Measurements from ENCODE around the gene EXOSC6. TPM values are rescaled to one million over a fixed set of nuclear protein-coding genes. Genes with fewer than 3 reads are reported as not detected.
A peak's percentile ranks its signal among the peaks of the same experiment; 100 is the strongest.
"Not testable (repeated sequence)": the region's sequence is repeated elsewhere in the genome, so short reads cannot be mapped to it uniquely, and the experiment has no call there.

Gene EXOSC6
- total RNA-seq, 2 experiments from 2014 or later = 26.3 to 27.4 TPM

DNA sequence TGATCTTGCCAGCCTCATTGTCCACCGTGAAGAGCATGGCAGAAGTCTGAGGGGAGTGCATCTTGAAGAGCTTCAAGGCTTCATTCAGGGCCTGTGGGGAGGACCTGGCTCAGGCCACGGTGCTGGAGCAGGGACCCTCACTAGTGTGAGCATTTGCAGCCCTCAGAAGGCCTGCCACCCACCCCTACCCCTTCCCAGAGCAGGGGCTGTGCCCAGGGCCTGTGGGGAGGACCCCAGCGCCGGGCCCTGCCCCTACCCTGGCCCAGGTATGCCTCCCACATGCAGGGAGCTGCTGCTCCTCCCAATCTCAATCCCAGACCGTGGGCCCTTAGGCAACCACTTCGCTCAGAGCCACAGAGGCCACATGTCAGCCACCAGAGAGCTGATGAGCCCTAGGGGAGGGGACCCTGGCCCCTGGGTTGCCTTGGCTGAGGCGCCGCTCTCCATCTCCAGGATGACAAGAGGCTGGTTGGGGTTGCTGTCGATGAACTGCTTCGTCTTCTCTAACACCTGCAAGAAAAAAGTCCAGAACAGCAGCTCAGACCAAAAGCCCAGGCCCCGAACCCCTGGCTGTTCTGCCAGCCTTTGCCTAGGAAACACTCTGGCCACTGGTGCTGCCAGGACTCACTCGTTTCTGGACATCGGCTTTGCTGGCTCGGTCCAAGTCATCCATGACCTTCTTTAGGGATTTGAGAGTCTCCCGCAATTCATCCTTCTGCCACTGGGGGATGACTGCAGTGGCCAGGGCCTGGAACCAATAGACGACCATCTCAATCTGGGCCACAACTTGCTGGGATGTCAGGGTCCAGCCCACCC is 1.8 kb upstream of the EXOSC6 start:
- Mint-ChIP-seq H3K4me3 (no peak overlapping the region), H3K9me3 (no peaks in the 10 kb centered on the region), H3K4me1 (peaks cover 15% of the 10 kb centered on the region), H3K27ac (peak overlapping the region; percentile 54), H3K36me3 (ENCODE audit: low read depth) (peaks cover 59% of the 10 kb centered on the region), H3K27me3 (no peaks in the 10 kb centered on the region)
- peak; percentile 45 for DNase-seq
- ChIA-PET CTCF (interaction anchor here (1.2 to 5.0 kb wide), 4 partner anchors 14 to 275 kb away, joined by 3 to 29 read pairs (median 14); no protein-coding TSS in a partner anchor), POLR2A (no interaction called here)

DNA sequence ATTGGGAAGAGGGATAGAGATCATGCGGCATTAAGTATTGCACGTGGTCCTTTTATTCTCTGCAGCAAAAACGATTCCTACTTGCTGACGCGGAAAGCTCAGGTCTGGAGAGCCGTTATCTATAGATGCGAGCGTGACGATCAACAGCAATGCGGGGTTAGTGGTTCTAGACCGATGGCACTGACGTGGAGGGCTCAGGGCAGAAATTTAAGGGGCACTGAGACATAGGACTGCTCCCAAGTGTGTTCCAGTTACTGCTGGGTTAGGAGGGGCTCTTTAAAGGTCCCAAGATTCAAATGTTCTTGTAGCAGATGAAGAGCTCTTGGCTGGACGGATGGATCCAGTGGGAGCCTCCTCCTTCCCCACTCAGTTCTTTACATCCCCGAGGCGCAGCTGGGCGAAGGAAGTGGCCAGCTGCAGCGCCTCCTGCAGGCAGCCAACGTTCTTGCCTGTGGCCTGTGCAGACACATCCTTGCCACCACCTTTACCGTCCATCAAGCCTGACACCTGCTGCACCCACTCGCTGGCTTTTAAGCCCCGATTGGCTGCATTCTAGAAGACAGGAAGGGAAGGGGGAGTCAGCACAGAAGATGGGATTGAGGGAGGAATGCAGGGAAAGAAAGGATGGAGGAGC is 732 bp upstream of the EXOSC6 start:
- ChIA-PET POLR2A (interaction anchor here (1.2 kb wide), 1 partner anchor 14 kb away, joined by 3 read pairs; no protein-coding TSS in a partner anchor), CTCF (interaction anchor here (0.7 to 5.0 kb wide), 14 partner anchors 8 to 271 kb away, joined by 3 to 29 read pairs (median 6); partner anchors contain the start of genes AARS1, COG4, DDX19B and SF3B3)
- H3K36me3 Mint-ChIP-seq (ENCODE audit: low read depth) = peaks cover 49% of the 10 kb centered on the region
- H3K27ac Mint-ChIP-seq = peak overlapping the region; percentile 95
- peak overlapping the region; percentile 88 for H3K4me3 Mint-ChIP-seq
- no peaks in the 10 kb centered on the region for H3K27me3 Mint-ChIP-seq
- DNase-seq = no peak
- H3K9me3 Mint-ChIP-seq = no peaks in the 10 kb centered on the region
- peaks cover 20% of the 10 kb centered on the region for H3K4me1 Mint-ChIP-seq

DNA sequence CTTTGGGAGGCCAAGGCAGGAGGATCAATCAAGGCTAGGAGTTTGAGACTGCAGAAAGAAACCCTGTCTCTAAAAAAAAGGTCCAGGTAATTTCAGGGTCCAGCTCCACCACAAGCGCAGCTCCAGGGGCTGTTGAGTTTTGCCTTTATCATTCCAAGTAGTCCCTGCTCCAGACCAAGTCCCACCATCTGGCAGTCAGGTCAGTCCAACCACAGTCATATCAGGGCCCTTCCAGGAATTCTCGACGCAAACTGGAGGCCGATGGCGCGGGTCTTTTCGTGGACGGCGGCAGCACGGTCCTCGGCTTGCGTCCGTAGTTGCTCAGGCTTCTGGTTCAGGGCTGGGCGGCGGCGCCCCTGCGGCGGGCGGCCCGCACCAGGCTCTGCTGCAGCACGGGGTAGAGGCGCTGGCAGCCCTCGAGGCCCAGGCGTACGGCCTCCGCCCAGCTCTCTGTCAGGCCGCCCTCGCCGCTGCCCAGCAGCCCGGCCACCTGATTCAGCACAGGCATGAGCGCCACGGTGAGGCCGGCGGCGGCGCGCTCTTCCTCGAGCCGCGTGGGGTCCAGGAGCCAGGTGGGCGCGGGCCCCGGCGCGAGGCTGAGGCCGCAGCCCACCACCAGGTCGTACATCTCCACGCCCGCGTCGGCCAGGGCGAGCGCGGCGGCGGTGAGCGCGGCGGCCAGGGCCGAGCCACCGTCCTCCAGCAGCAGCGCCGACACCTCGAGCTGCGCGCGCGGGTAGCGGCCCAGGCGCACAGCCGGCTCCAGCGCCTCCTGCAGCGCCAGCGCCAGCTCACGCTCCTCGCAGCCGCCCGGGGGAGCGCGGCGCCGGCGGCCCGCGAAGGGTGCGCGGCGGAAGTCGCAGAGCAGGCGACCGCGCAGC is 752 bp downstream of the EXOSC6 start:
- CTCF ChIA-PET = interaction anchor here (1.0 to 5.0 kb wide), 9 partner anchors 9 to 272 kb away, joined by 3 to 29 read pairs (median 6); partner anchors contain the start of genes COG4, DDX19B and SF3B3
- POLR2A ChIA-PET = no interaction called here
- no peaks in the 10 kb centered on the region for H3K27me3 Mint-ChIP-seq
- DNase-seq = peak; percentile 35
- H3K4me3 Mint-ChIP-seq = peak overlapping the region; percentile 81
- peaks cover 25% of the 10 kb centered on the region for H3K4me1 Mint-ChIP-seq
- no peaks in the 10 kb centered on the region for H3K9me3 Mint-ChIP-seq
- H3K27ac Mint-ChIP-seq = peak overlapping the region; percentile 90
- H3K36me3 Mint-ChIP-seq (ENCODE audit: low read depth) = peaks cover 41% of the 10 kb centered on the region

- H3K9me3 Mint-ChIP-seq, CTCF ChIA-PET, DNase-seq, H3K27me3 Mint-ChIP-seq, POLR2A ChIA-PET: not testable (repeated sequence)
- Mint-ChIP-seq H3K27ac (peak overlapping the region; percentile 20), H3K36me3 (ENCODE audit: low read depth) (peaks cover 33% of the 10 kb centered on the region), H3K4me3 (peak overlapping the region; percentile 42), H3K4me1 (peaks cover 25% of the 10 kb centered on the region)
Observed at GRCh38 chr16:70249697-70250096, 2.0 kb downstream of the EXOSC6 start.

DNA sequence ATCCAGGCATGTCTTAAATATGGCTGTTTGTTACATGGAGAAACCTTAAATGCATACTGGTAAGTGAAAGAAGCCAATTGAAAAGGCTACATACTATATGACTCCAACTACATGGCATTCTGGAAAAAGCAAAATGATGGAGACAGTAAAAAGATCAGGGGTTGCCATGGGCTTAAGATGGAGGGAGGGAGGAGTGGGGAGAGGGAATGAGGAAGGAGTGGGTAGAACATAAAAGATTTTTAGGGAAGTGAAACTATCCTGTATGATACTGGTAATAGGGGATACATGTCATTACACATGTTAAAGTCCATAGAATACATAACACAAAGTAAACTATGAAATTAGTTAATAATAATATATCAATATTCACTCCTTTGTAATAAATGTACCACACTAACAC is 13.0 kb downstream of the EXOSC6 start:
- CTCF ChIA-PET, H3K27ac Mint-ChIP-seq, H3K4me3 Mint-ChIP-seq, POLR2A ChIA-PET, DNase-seq, H3K4me1 Mint-ChIP-seq, H3K9me3 Mint-ChIP-seq, H3K27me3 Mint-ChIP-seq: not testable (repeated sequence)
- peaks cover 15% of the 10 kb centered on the region for H3K36me3 Mint-ChIP-seq (ENCODE audit: low read depth)

DNA sequence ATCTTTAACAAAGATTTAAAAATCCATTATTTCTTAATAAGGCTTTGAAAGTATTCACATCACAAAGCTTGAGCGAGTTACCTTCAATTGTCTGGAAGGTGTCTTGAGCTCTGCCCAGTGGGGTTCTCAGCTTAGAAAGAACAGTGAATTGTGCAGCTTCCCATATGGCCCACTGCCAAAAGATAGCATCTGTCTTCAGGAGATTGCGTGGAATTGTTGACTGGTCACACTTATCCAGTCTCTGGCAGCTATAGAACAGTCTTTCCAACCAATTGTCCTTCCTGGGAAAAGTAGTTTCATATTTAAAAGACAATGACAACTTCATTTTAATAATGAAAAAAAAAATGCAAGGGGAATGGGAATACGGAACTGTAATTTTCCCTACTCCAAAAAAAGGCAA is 19.9 kb downstream of the EXOSC6 start:
- H3K4me3 Mint-ChIP-seq, H3K27me3 Mint-ChIP-seq, H3K9me3 Mint-ChIP-seq, H3K4me1 Mint-ChIP-seq, H3K27ac Mint-ChIP-seq, POLR2A ChIA-PET, CTCF ChIA-PET, DNase-seq: not testable (repeated sequence)
- peaks cover 27% of the 10 kb centered on the region for H3K36me3 Mint-ChIP-seq (ENCODE audit: low read depth)

DNA sequence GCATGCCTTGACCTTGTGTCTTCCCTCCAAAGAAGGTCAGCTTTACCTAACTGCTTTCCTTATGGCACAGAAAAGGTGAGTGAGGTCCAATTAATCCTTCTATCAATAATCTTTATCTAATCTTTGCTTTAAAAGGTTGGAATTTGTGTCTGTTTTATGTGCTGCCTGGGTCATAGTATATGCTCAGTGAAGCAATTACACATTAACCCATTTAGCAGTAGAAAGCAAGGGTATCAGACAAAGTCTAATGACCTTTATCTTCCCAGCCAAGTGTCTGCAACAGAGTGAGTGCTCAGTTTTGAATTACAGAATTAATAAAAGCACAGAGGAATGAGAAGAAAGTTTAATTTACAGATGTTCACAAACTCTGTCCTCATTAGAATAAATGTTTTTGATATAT is 25.7 kb downstream of the EXOSC6 start:
- H3K4me1 Mint-ChIP-seq = peaks cover 16% of the 10 kb centered on the region
- H3K36me3 Mint-ChIP-seq (ENCODE audit: low read depth) = peaks cover 24% of the 10 kb centered on the region
- CTCF ChIA-PET, H3K4me3 Mint-ChIP-seq, H3K27ac Mint-ChIP-seq, H3K9me3 Mint-ChIP-seq, H3K27me3 Mint-ChIP-seq, DNase-seq, POLR2A ChIA-PET: not testable (repeated sequence)

DNA sequence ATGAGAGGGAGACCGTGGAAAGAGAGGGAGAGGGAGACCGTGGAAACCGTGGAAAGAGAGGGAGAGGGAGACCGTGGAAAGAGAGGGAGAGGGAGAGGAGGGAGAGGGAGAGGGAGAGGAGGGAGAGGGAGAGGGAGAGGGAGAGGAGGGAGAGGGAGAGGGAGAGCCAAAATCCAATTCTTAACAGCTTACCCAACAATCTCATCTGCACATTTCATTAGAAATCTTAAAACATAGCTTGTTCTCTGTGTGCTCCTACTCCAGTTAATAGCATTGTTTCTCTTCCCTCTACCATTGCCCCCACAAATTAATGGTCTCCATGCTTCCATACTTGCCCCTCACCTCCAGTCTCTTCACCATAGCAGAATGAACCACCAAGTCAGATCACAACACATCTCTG is 26.3 kb downstream of the EXOSC6 start:
- CTCF ChIA-PET, H3K9me3 Mint-ChIP-seq, H3K4me3 Mint-ChIP-seq, DNase-seq, H3K27ac Mint-ChIP-seq, H3K27me3 Mint-ChIP-seq, POLR2A ChIA-PET: not testable (repeated sequence)
- H3K36me3 Mint-ChIP-seq (ENCODE audit: low read depth) = peaks cover 23% of the 10 kb centered on the region
- H3K4me1 Mint-ChIP-seq = peaks cover 16% of the 10 kb centered on the region

DNA sequence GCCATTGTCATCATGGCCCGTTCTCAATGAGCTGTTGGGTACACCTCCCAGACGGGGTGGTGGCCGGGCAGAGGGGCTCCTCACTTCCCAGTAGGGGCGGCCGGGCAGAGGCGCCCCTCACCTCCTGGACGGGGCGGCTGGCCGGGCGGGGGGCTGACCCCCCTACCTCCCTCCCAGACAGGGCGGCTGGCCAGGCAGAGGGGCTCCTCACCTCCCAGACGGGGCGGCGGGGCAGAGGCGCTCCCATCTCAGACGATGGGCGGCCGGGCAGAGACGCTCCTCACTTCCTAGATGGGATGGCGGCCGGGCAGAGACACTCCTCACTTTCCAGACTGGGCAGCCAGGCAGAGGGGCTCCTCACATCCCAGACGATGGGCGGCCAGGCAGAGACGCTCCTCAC is 27.1 kb downstream of the EXOSC6 start:
- DNase-seq, H3K27ac Mint-ChIP-seq, H3K4me3 Mint-ChIP-seq, H3K9me3 Mint-ChIP-seq, CTCF ChIA-PET, H3K27me3 Mint-ChIP-seq, POLR2A ChIA-PET: not testable (repeated sequence)
- peaks cover 16% of the 10 kb centered on the region for H3K4me1 Mint-ChIP-seq
- H3K36me3 Mint-ChIP-seq (ENCODE audit: low read depth) = peaks cover 27% of the 10 kb centered on the region

GRCh38 chr16:70223971-70224513 is 27.7 kb downstream of the EXOSC6 start:
- Mint-ChIP-seq H3K36me3 (ENCODE audit: low read depth) (peaks cover 29% of the 10 kb centered on the region), H3K4me1 (peaks cover 16% of the 10 kb centered on the region)
- H3K27ac Mint-ChIP-seq, DNase-seq, POLR2A ChIA-PET, H3K9me3 Mint-ChIP-seq, H3K4me3 Mint-ChIP-seq, H3K27me3 Mint-ChIP-seq, CTCF ChIA-PET: not testable (repeated sequence)

DNA sequence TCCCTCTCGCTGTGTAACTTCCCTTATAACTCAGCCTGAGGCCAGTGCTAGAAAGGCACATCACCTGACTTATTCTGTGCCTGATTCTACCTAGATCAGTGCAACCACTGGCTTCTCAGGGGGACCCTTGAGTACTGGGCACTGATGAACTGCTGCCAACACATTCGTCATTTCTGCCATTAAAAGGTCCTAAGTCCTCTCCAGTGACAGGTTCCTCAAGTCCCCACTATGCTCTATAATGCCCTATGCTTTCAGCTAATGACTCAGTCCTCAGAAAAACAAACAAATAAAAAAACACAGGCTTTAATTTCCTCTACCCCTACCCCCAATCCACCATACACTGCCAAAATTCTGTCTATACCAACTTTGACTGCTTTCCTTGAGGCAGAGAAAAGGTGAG is 28.5 kb downstream of the EXOSC6 start:
- Mint-ChIP-seq H3K4me1 (peaks cover 16% of the 10 kb centered on the region), H3K36me3 (ENCODE audit: low read depth) (peaks cover 29% of the 10 kb centered on the region), H3K27ac (peak overlapping the region; percentile 9)
- H3K27me3 Mint-ChIP-seq, H3K4me3 Mint-ChIP-seq, CTCF ChIA-PET, POLR2A ChIA-PET, DNase-seq, H3K9me3 Mint-ChIP-seq: not testable (repeated sequence)

DNA sequence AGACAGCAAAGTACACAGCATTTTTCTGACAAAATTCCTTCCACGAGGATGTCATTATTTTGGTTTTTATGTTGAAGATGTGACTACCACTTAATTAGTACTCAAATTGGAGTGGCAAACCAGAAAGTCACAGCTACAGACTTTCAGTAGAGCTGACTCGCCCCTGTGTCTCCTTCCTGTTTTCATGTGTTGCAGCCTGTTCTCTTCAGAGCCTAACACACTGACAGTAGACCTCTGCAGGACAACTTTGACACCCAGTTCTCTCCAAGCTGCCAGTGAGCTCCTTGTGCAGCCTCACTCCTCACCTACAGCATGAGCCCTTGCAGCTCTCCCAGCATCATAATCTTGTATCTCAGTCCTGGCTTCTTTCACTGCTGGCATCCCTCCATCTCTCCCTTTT is 29.2 kb downstream of the EXOSC6 start:
- POLR2A ChIA-PET, H3K27me3 Mint-ChIP-seq: not testable (repeated sequence)
- H3K27ac Mint-ChIP-seq = peak overlapping the region; percentile 71

More for the DNA sequence above, 29.2 kb downstream of the EXOSC6 start:
- H3K9me3 Mint-ChIP-seq, H3K4me3 Mint-ChIP-seq, CTCF ChIA-PET: not testable (repeated sequence)
- Mint-ChIP-seq H3K4me1 (peaks cover 16% of the 10 kb centered on the region), H3K36me3 (ENCODE audit: low read depth) (peaks cover 33% of the 10 kb centered on the region)
- DNase-seq = peak; percentile 8
